Keratinocyte (primary cell): Measurements from ENCODE around the gene DLG2. TPM values are rescaled to one million over a fixed set of nuclear protein-coding genes. Genes with fewer than 3 reads are reported as not detected.

ENCODE experiments used
- DNase-seq: peaks from one replicate; pipeline ENCODE4 v3.0.0-alpha.2; 2011; ENCODE audit warnings: low read depth, missing footprints, low spot score
- FAIRE-seq: peaks from 2 replicates; lab custom pipeline; 2011; peaks lifted over from hg19 to GRCh38; lab: Jason Lieb, UNC
- H2AFZ ChIP-seq: 2 replicates; pipeline ENCODE4 v1.6.0; 2012; ENCODE audit warnings: low read length, control low read depth, inconsistent platforms; ENCODE audit not compliant: control insufficient read depth
- H3K27ac ChIP-seq: 2 replicates; pipeline ENCODE4 v1.5.1; 2011; ENCODE audit warnings: low read length; ENCODE audit not compliant: control insufficient read depth, insufficient read depth
- H3K27me3 ChIP-seq: 3 replicates; pipeline ENCODE4 v1.6.0; 2011; ENCODE audit warnings: low read length; ENCODE audit not compliant: control insufficient read depth, insufficient read depth; ENCODE audit errors: extremely low read depth
- H3K36me3 ChIP-seq, 2 experiments: 2 replicates in 1 of 2; 3 replicates in 1 of 2; pipeline ENCODE4 v1.5.1; 2011; ENCODE audit warnings: low read length in 2 of 2, mild to moderate bottlenecking in 1 of 2; ENCODE audit not compliant: control insufficient read depth in 2 of 2, insufficient read depth in 2 of 2; ENCODE audit errors: extremely low read depth in 1 of 2
- H3K4me1 ChIP-seq: 3 replicates; pipeline ENCODE4 v1.5.1; 2011; ENCODE audit warnings: low read length; ENCODE audit not compliant: control insufficient read depth, insufficient read depth; ENCODE audit errors: extremely low read depth
- H3K4me2 ChIP-seq: 3 replicates; pipeline ENCODE4 v1.6.0; 2011; ENCODE audit warnings: low read depth, low read length; ENCODE audit not compliant: control insufficient read depth, insufficient read depth; ENCODE audit errors: extremely low read depth
- H3K4me3 ChIP-seq, 3 experiments: fragments of 200-600 bp in 1 of 3; sonication (generic) in 1 of 3; 2 replicates in 2 of 3; 3 replicates in 1 of 3; pipeline ENCODE4 v1.5.1; 2011 to 2016; ENCODE audit warnings: low read length in 3 of 3, mild to moderate bottlenecking in 3 of 3, control low read depth in 2 of 3, inconsistent platforms in 1 of 3, low read depth in 1 of 3, mixed read lengths in 1 of 3, mixed run types in 1 of 3, moderate library complexity in 1 of 3; ENCODE audit not compliant: control insufficient read depth in 2 of 3, insufficient read depth in 2 of 3; ENCODE audit errors: extremely low read depth in 1 of 3
- H3K79me2 ChIP-seq: 2 replicates; pipeline ENCODE4 v1.6.0; 2012; ENCODE audit warnings: low read length; ENCODE audit not compliant: control insufficient read depth, insufficient read depth
- H3K9ac ChIP-seq: 3 replicates; pipeline ENCODE4 v1.6.0; 2011; ENCODE audit warnings: low read length; ENCODE audit not compliant: control insufficient read depth, insufficient read depth; ENCODE audit errors: extremely low read depth
- H3K9me1 ChIP-seq: 3 replicates; pipeline ENCODE4 v1.6.0; 2011; ENCODE audit warnings: low read length; ENCODE audit not compliant: control insufficient read depth, insufficient read depth; ENCODE audit errors: extremely low read depth
- H3K9me3 ChIP-seq: 2 replicates; pipeline ENCODE4 v1.5.1; 2012; ENCODE audit warnings: low read depth, low read length; ENCODE audit not compliant: control insufficient read depth
- H4K20me1 ChIP-seq: 3 replicates; pipeline ENCODE4 v1.6.0; 2011; ENCODE audit warnings: low read length; ENCODE audit not compliant: control insufficient read depth, insufficient read depth; ENCODE audit errors: extremely low read depth
- EZH2 ChIP-seq: IDR thresholded peaks from one replicate; pipeline ENCODE4 v1.6.1; 2012; ENCODE audit warnings: inconsistent platforms, mild to moderate bottlenecking, low read length, moderate library complexity
- dilution Hi-C: fragments of 300-500 bp; cut with MboI; formaldehyde crosslinking; loops from one replicate; pipeline ENCODE4 v1.7.0; 2020; ENCODE audit warnings: low sequenced_read_pairs; ENCODE audit not compliant: extremely low pct_ligation_motif_present
- polyA plus RNA-seq, 5 experiments: library from polyadenylated mRNA; depleted of rRNA in 3 of 5; stranded (reverse) in 3 of 5; stranded (forward) in 1 of 5; unstranded in 1 of 5; fragments of >200 nt; gene quantifications; 1 replicate in 1 of 5; 2 replicates in 3 of 5; 3 replicates in 1 of 5; pipeline versions ENCODE4 v1.2.1 to v1.2.3, GENCODE V29; 2011 to 2012; ENCODE audit warnings: missing spikeins in 2 of 5, low read depth in 1 of 5, low replicate concordance in 1 of 5
- TF ChIP-seq, protein P1 (sequence below), 3 experiments: IDR thresholded peaks in 1 of 3; conservative IDR thresholded peaks in 1 of 3; optimal IDR thresholded peaks in 1 of 3; 2 replicates in 2 of 3; 3 replicates in 1 of 3; pipeline versions ENCODE3 to v1.5.1; 2011; ENCODE audit warnings: low read length in 3 of 3, mild to moderate bottlenecking in 3 of 3, moderate library complexity in 2 of 3, control low read depth in 1 of 3, inconsistent platforms in 1 of 3; ENCODE audit not compliant: insufficient read depth in 2 of 3; ENCODE audit errors: extremely low read depth in 1 of 3

DLG2 gene
- polyA plus RNA-seq, 1 donor (not counting 4 experiments of a cell fraction or from before 2014, with no cell fraction given) = 0.55 TPM

DNA sequence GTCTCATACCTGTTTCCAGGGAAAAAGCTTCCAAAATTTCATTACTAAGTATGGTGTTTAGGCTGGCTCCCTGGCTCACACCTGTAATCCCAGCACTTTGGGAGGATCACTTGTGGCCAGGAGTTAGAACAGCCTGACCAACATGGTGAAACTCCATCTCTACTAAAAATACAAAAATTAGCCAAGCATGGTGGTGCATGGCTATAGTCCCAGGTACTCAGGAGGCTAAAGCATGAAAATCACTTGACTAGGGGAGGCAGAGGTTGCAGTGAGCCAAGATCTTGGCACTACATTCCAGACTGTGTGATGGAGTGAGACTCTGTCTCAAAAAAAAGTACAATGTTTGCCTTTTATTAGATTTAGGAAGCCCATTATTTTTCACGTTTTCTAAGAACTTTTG lies 2009.5 kb downstream of the DLG2 start:
- H4K20me1 ChIP-seq = no peaks in the 10 kb centered on the region
- dilution Hi-C loops = no loop called here

DNA sequence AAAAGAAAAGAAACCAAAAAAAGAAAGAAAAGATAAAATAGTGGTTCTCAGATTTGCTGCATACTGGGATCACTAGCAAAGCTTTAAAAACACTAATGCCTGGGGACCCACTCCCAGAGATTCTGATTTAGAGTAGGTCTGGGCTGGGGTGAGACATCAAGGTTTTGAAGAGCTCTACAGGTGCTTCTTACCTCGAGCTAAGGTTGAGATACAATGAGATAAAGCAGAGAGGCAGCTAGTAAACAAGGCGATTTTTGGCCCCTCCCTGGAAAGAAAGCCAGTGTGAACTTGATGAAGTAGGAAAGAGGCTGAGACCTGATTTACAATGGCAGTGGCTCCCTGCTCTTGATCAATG lies 2013.4 kb downstream of the DLG2 start:
- no peaks in the 10 kb centered on the region for H4K20me1 ChIP-seq
- H3K36me3 ChIP-seq = no peaks in the 10 kb centered on the region
- TF ChIP-seq, protein P1, sequence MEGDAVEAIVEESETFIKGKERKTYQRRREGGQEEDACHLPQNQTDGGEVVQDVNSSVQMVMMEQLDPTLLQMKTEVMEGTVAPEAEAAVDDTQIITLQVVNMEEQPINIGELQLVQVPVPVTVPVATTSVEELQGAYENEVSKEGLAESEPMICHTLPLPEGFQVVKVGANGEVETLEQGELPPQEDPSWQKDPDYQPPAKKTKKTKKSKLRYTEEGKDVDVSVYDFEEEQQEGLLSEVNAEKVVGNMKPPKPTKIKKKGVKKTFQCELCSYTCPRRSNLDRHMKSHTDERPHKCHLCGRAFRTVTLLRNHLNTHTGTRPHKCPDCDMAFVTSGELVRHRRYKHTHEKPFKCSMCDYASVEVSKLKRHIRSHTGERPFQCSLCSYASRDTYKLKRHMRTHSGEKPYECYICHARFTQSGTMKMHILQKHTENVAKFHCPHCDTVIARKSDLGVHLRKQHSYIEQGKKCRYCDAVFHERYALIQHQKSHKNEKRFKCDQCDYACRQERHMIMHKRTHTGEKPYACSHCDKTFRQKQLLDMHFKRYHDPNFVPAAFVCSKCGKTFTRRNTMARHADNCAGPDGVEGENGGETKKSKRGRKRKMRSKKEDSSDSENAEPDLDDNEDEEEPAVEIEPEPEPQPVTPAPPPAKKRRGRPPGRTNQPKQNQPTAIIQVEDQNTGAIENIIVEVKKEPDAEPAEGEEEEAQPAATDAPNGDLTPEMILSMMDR (optimal IDR thresholded peaks at IDR 0.05 in 1 of 3, IDR thresholded peaks at IDR 0.05 in 1 of 3, conservative IDR thresholded peaks at IDR 0.05 in 1 of 3; ENCODE audit: extremely low read depth in 1 of 3, insufficient read depth in 2 of 3, low read length in 3 of 3) = no peak
- no peak for TF ChIP-seq EZH2
- no peak overlapping the region for H2AFZ ChIP-seq
- H3K4me3 ChIP-seq = no peak overlapping the region
- no peaks in the 10 kb centered on the region for H3K9me1 ChIP-seq
- H3K9ac ChIP-seq = no peak overlapping the region
- no peak for FAIRE-seq
- H3K4me2 ChIP-seq = no peak overlapping the region
- dilution Hi-C loops = no loop called here
- no peaks in the 10 kb centered on the region for H3K27me3 ChIP-seq
- H3K4me1 ChIP-seq = peaks cover 9% of the 10 kb centered on the region
- no peaks in the 10 kb centered on the region for H3K9me3 ChIP-seq
- no peaks in the 10 kb centered on the region for H3K79me2 ChIP-seq
- no peak for DNase-seq
- H3K27ac ChIP-seq = no peak overlapping the region

More for the DNA sequence above, 2009.5 kb downstream of the DLG2 start:
- H3K27me3 ChIP-seq = no peaks in the 10 kb centered on the region
- no peak overlapping the region for H3K27ac ChIP-seq
- no peaks in the 10 kb centered on the region for H3K36me3 ChIP-seq
- H3K9me1 ChIP-seq = no peaks in the 10 kb centered on the region
- DNase-seq (no peak), FAIRE-seq (no peak)
- H3K79me2 ChIP-seq = no peaks in the 10 kb centered on the region
- H3K9me3 ChIP-seq = no peaks in the 10 kb centered on the region
- no peak overlapping the region for H3K4me3 ChIP-seq
- H2AFZ ChIP-seq = no peak overlapping the region
- H3K4me2 ChIP-seq = no peak overlapping the region
- no peak overlapping the region for H3K9ac ChIP-seq
- TF ChIP-seq EZH2 = no peak
- TF ChIP-seq, protein P1 (optimal IDR thresholded peaks at IDR 0.05 in 1 of 3, IDR thresholded peaks at IDR 0.05 in 1 of 3, conservative IDR thresholded peaks at IDR 0.05 in 1 of 3; ENCODE audit: extremely low read depth in 1 of 3, insufficient read depth in 2 of 3, low read length in 3 of 3) = no peak
- H3K4me1 ChIP-seq = peaks cover 9% of the 10 kb centered on the region
